Astrocyte (in vitro differentiated cells and primary cell): ENCODE results near the gene DDR2. TPM values are rescaled to one million over a fixed set of nuclear protein-coding genes. Genes with fewer than 3 reads are reported as not detected.
"Not testable (repeated sequence)": the region's sequence is repeated elsewhere in the genome, so short reads cannot be mapped to it uniquely, and the experiment has no call there.

ENCODE experiments used
- DNase-seq: peaks from one replicate; pipeline ENCODE4 v3.0.0-alpha.2; 2010; ENCODE audit warnings: low read depth
- FAIRE-seq: peaks from 2 replicates; lab custom pipeline; 2011; peaks lifted over from hg19 to GRCh38; lab: Jason Lieb, UNC
- H2AFZ ChIP-seq: 2 replicates; pipeline ENCODE4 v1.6.0; 2012; ENCODE audit warnings: low read depth, low read length, inconsistent platforms
- H3K27ac ChIP-seq: 2 replicates; pipeline ENCODE4 v1.5.1; 2011; ENCODE audit warnings: low read depth, low read length, inconsistent platforms
- H3K27me3 ChIP-seq: 2 replicates; pipeline ENCODE4 v1.6.0; 2011; ENCODE audit warnings: low read length, inconsistent platforms; ENCODE audit not compliant: insufficient read depth
- H3K36me3 ChIP-seq: 2 replicates; pipeline ENCODE4 v1.5.1; 2011; ENCODE audit warnings: low read length, inconsistent platforms; ENCODE audit not compliant: insufficient read depth
- H3K4me1 ChIP-seq: 2 replicates; pipeline ENCODE4 v1.5.1; 2011; ENCODE audit warnings: low read length, inconsistent platforms; ENCODE audit not compliant: insufficient read depth
- H3K4me2 ChIP-seq: 2 replicates; pipeline ENCODE4 v1.6.0; 2012; ENCODE audit warnings: low read length, inconsistent platforms
- H3K4me3 ChIP-seq: 2 replicates; pipeline ENCODE4 v1.5.1; 2011; ENCODE audit warnings: low read depth, mild to moderate bottlenecking, low read length, inconsistent platforms; ENCODE audit not compliant: insufficient read depth
- H3K79me2 ChIP-seq: 2 replicates; pipeline ENCODE4 v1.6.0; 2012; ENCODE audit warnings: mild to moderate bottlenecking, low read length, inconsistent platforms; ENCODE audit not compliant: insufficient read depth
- H3K9ac ChIP-seq: 2 replicates; pipeline ENCODE4 v1.6.0; 2012; ENCODE audit warnings: mild to moderate bottlenecking, low read length, inconsistent platforms
- H3K9me3 ChIP-seq: 2 replicates; pipeline ENCODE4 v1.5.1; 2012; ENCODE audit warnings: low read depth, mild to moderate bottlenecking, low read length, inconsistent platforms; ENCODE audit not compliant: insufficient read depth
- H4K20me1 ChIP-seq: 2 replicates; pipeline ENCODE4 v1.6.0; 2012; ENCODE audit warnings: low read length, inconsistent platforms; ENCODE audit not compliant: insufficient read depth
- H3K27ac Mint-ChIP-seq: one replicate; pipeline ENCODE4 v1.8.0; 2021; ENCODE audit warnings: mild to moderate bottlenecking, mixed read lengths; ENCODE audit not compliant: unreplicated experiment
- H3K27me3 Mint-ChIP-seq: one replicate; pipeline ENCODE4 v1.8.0; 2021; ENCODE audit warnings: low read depth, mixed read lengths; ENCODE audit not compliant: unreplicated experiment
- H3K36me3 Mint-ChIP-seq: one replicate; pipeline ENCODE4 v1.8.0; 2021; ENCODE audit warnings: low read depth, mixed read lengths; ENCODE audit not compliant: unreplicated experiment
- H3K4me1 Mint-ChIP-seq: one replicate; pipeline ENCODE4 v1.8.0; 2021; ENCODE audit warnings: low read depth, mixed read lengths; ENCODE audit not compliant: unreplicated experiment
- H3K4me3 Mint-ChIP-seq: one replicate; pipeline ENCODE4 v1.8.0; 2021; ENCODE audit warnings: mild to moderate bottlenecking, moderate library complexity, mixed read lengths; ENCODE audit not compliant: unreplicated experiment
- H3K9me3 Mint-ChIP-seq: one replicate; pipeline ENCODE4 v1.8.0; 2021; ENCODE audit warnings: mild to moderate bottlenecking, mixed read lengths; ENCODE audit not compliant: unreplicated experiment
- CTCF ChIP-seq: IDR thresholded peaks from 2 replicates; pipeline ENCODE4 v1.5.1; 2011; ENCODE audit warnings: low read depth, mild to moderate bottlenecking, inconsistent platforms, low read length, moderate library complexity; ENCODE audit not compliant: insufficient read depth
- total RNA-seq: library from RNA; stranded (reverse); gene quantifications from 2 replicates; pipeline ENCODE4 v1.2.1, GENCODE V29; 2021

Gene DDR2
- total RNA-seq, 1 donor from 2014 or later: 15.3 TPM

GRCh38 chr1:162799995-162800830 lies 167.9 kb downstream of the DDR2 start:
- H3K36me3 Mint-ChIP-seq, H3K4me1 ChIP-seq, H3K9me3 Mint-ChIP-seq, H3K36me3 ChIP-seq, H2AFZ ChIP-seq, H3K9me3 ChIP-seq, H3K9ac ChIP-seq, FAIRE-seq, H3K4me1 Mint-ChIP-seq, H3K27ac ChIP-seq, H3K79me2 ChIP-seq, H3K27ac Mint-ChIP-seq, H3K4me2 ChIP-seq, H3K27me3 ChIP-seq, H3K4me3 ChIP-seq, H4K20me1 ChIP-seq, H3K27me3 Mint-ChIP-seq, H3K4me3 Mint-ChIP-seq: not testable (repeated sequence)
- DNase-seq: peak; percentile 36
- peak; percentile 60 for TF ChIP-seq CTCF

- H2AFZ ChIP-seq, H3K4me1 ChIP-seq, H3K36me3 Mint-ChIP-seq, H4K20me1 ChIP-seq, H3K4me3 ChIP-seq, H3K4me1 Mint-ChIP-seq, H3K27me3 ChIP-seq, H3K79me2 ChIP-seq, H3K4me2 ChIP-seq, H3K36me3 ChIP-seq, H3K4me3 Mint-ChIP-seq, H3K9ac ChIP-seq, H3K9me3 ChIP-seq, FAIRE-seq, H3K27ac ChIP-seq, H3K27ac Mint-ChIP-seq, H3K27me3 Mint-ChIP-seq, H3K9me3 Mint-ChIP-seq, DNase-seq: not testable (repeated sequence)
Measured at GRCh38 chr1:162807503-162807902, 175.2 kb downstream of the DDR2 start.

- not testable (repeated sequence) for H3K27ac ChIP-seq, DNase-seq, H3K4me1 ChIP-seq, H3K9me3 ChIP-seq, H4K20me1 ChIP-seq, H3K27me3 Mint-ChIP-seq, H2AFZ ChIP-seq, H3K4me3 Mint-ChIP-seq, H3K79me2 ChIP-seq, FAIRE-seq, H3K36me3 Mint-ChIP-seq, H3K36me3 ChIP-seq, H3K4me3 ChIP-seq, H3K9me3 Mint-ChIP-seq, H3K9ac ChIP-seq, H3K4me2 ChIP-seq, H3K27me3 ChIP-seq, H3K4me1 Mint-ChIP-seq, H3K27ac Mint-ChIP-seq
Measured at GRCh38 chr1:162812357-162812756, 180.1 kb downstream of the DDR2 start.

- H3K27ac Mint-ChIP-seq, DNase-seq, H3K9ac ChIP-seq, H4K20me1 ChIP-seq, H3K27ac ChIP-seq, H3K27me3 Mint-ChIP-seq, H3K9me3 Mint-ChIP-seq, FAIRE-seq, H3K36me3 ChIP-seq, H3K4me3 ChIP-seq, H3K4me3 Mint-ChIP-seq, H3K4me2 ChIP-seq, H3K79me2 ChIP-seq, H3K4me1 ChIP-seq, H3K27me3 ChIP-seq, H3K9me3 ChIP-seq, H2AFZ ChIP-seq, H3K36me3 Mint-ChIP-seq, H3K4me1 Mint-ChIP-seq: not testable (repeated sequence)
Measured at GRCh38 chr1:162818136-162818535, 185.9 kb downstream of the DDR2 start.

- H3K4me1 Mint-ChIP-seq, H3K27ac Mint-ChIP-seq, H3K27me3 Mint-ChIP-seq, H3K36me3 ChIP-seq, H3K27me3 ChIP-seq, FAIRE-seq, H3K4me2 ChIP-seq, H3K9ac ChIP-seq, DNase-seq, H4K20me1 ChIP-seq, H3K79me2 ChIP-seq, H3K9me3 ChIP-seq, H3K4me3 Mint-ChIP-seq, H2AFZ ChIP-seq, H3K27ac ChIP-seq, H3K36me3 Mint-ChIP-seq, H3K4me3 ChIP-seq, H3K9me3 Mint-ChIP-seq: not testable (repeated sequence)
- peaks cover 12% of the 10 kb centered on the region for H3K4me1 ChIP-seq
Measured at GRCh38 chr1:162818666-162819065, 186.4 kb downstream of the DDR2 start.
